ENCODE data around the gene ARHGAP15. TPM values are rescaled to one million over a fixed set of nuclear protein-coding genes. Genes with fewer than 3 reads are reported as not detected.

The ARHGAP15 gene
- total RNA-seq, 2 donors from 2014 or later = 91.4 to 103 TPM

DNA sequence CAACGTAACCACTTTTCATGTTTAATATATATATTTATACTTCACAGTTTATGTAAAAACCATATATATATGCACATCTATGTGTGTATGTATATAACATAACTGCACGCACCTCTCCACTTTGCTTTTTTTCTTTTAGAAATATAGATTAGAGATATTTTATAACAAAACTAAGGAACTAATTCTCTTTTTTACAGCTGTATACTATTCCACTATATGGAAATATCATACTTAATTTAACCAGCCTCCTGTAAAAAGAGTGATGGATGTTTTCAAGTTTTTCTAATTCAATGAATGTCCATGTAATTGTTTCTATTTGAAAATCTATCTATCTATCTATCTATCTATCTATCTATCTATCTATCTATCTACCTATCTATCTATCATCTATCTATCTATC is 4.6 kb downstream of the ARHGAP15 start:
- no peak for ATAC-seq
- H3K27ac Mint-ChIP-seq = no peak overlapping the region

GRCh38 chr2:143138292-143138691 is 9.1 kb downstream of the ARHGAP15 start:
- Mint-ChIP-seq H3K27ac (no peak overlapping the region), H3K9me3 (peaks cover 0 to 4% of the 10 kb centered on the region in 2 donors), H3K36me3 (peaks cover under 1 to 21% of the 10 kb centered on the region in 2 donors)
- ATAC-seq (no peak), DNase-seq (ENCODE audit: low spot score in 2 of 2) (no peak)

More for the DNA sequence above, 4.6 kb downstream of the ARHGAP15 start:
- peaks cover 5 to 34% of the 10 kb centered on the region in 2 donors for H3K36me3 Mint-ChIP-seq
- peaks cover 0 to 4% of the 10 kb centered on the region in 2 donors for H3K9me3 Mint-ChIP-seq
- no peak for DNase-seq (ENCODE audit: low spot score in 2 of 2)

- Mint-ChIP-seq H3K9me3 (no peaks in the 10 kb centered on the region), H3K27ac (peak overlapping the region; percentile 31 to 95), H3K36me3 (peaks cover 0 to 9% of the 10 kb centered on the region in 2 donors)
- DNase-seq (ENCODE audit: low spot score in 2 of 2) = no peak
- ATAC-seq = peak in 1 of 2 donors; percentile 55
Observed at GRCh38 chr2:143139835-143140393, 10.7 kb downstream of the ARHGAP15 start.

DNA sequence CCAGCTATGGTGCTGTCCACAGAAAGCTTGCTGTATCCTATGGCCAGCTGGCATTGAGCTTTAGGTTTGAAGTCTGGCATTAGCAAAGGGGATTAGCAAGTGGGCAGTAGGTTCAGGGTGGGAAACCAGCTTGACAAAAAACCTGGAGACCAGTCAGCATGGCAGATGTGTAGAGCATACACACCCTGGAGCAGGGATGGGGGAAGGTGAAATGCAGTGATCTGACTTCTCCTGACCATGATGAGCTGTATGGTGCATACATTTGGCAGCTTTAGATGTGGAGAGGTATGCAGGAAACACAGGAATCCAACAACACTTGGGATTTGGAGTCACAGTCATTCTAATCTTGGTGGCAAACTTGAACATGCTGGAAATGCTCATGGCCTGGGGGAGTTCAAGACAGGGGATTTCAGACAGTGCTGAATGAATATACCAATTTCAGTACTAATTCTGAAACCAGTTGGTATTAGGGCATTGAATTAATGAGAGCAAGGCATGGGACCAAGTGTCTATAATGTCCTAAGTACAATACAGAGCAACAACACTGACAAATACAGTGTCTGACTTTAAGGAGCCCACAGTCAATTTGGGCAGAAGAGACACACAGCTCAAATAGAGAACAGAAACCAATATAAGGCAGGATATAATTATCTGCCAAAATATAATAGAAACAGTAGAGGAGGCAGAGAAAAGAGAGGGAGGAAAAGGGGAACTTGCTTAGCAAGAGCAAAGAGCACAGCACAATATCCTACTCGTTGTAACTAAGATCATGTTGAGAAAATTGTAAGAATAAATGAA is 11.8 kb downstream of the ARHGAP15 start:
- Mint-ChIP-seq H3K36me3 (peaks cover 0 to 7% of the 10 kb centered on the region in 2 donors), H3K9me3 (no peaks in the 10 kb centered on the region), H3K27ac (peak overlapping the region; percentile 31 to 95)
- ATAC-seq (peak; percentile 58 to 69), DNase-seq (ENCODE audit: low spot score in 2 of 2) (no peak)

GRCh38 chr2:143142598-143142997 is 13.4 kb downstream of the ARHGAP15 start:
- ATAC-seq = no peak
- no peak for DNase-seq (ENCODE audit: low spot score in 2 of 2)
- Mint-ChIP-seq H3K27ac (no peak overlapping the region), H3K9me3 (no peaks in the 10 kb centered on the region), H3K36me3 (peaks cover 0 to 7% of the 10 kb centered on the region in 2 donors)

DNA sequence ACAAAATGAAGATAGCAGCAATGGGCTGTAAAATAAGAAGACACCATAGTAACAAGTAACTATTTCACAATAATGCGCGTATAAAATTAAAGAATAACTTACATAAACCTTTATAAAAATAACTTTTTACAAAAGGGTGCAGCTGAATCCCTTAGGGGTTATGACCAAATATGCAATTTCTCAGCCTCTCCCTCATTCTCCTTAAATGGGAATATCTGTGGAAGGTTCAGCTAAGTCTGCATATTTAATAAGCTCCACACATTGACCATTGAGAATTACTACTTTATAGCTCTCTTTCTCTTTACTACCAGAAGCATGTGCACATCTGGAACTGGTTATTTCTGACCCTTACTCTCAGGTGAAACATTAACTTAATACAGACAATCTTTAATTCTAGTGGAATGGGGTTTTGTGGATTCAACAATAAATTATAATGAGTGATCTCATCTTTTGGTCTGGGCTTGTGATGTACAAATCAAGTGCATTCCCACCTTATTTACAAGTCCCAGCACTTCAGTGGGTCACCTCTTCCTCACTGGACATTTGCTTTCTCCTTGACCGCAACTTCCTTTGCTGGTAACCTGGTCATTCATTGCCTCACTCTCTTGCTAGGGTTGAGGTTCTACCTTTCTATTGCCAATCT is 15.7 kb downstream of the ARHGAP15 start:
- peak overlapping the region in 1 of 2 donors; percentile 17 for H3K27ac Mint-ChIP-seq
- H3K9me3 Mint-ChIP-seq = no peaks in the 10 kb centered on the region
- no peak for ATAC-seq
- no peaks in the 10 kb centered on the region for H3K36me3 Mint-ChIP-seq
- no peak for DNase-seq (ENCODE audit: low spot score in 2 of 2)

- no peak for DNase-seq (ENCODE audit: low spot score in 2 of 2)
- Mint-ChIP-seq H3K9me3 (no peaks in the 10 kb centered on the region), H3K36me3 (no peaks in the 10 kb centered on the region), H3K27ac (no peak overlapping the region)
- no peak for ATAC-seq
Observed at GRCh38 chr2:143146366-143146765, 17.1 kb downstream of the ARHGAP15 start.

DNA sequence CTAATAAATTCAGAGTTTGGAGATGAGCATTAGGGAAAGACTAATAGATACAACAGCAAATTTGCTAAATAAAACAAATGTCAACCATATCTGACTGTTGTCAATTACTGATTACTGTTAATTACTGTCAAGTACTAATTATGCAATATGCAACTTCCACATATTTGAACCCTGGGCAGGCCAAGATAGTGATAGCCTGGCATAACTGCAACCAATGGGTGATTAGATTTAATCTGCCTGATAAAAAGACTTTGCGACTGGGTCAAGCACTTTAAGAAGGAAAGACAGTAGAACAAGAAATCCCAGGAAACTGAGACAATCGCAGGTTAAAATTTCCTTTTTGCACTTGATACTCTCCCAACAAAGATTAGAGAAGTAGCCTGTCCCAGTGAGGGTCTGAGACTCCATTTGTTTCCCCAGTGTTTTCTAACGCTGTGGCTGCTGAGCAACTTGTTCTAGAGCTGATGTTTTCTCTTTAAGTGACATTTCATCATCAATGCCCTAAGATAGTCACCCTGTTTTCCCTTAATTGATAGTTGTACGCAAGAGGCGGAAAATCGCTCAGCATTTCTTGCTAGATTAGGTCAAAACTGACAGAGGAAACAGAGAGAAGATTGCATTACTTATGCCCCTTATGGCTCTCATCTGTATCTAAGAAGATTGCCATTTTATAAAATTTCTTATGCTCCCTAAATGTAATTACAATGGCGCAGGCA is 17.8 kb downstream of the ARHGAP15 start:
- H3K27ac Mint-ChIP-seq = no peak overlapping the region
- no peak for ATAC-seq

GRCh38 chr2:143148011-143148410 is 18.8 kb downstream of the ARHGAP15 start:
- Mint-ChIP-seq H3K9me3 (no peaks in the 10 kb centered on the region), H3K36me3 (no peaks in the 10 kb centered on the region), H3K27ac (peak overlapping the region; percentile 9 to 60)
- DNase-seq (ENCODE audit: low spot score in 2 of 2) = no peak
- ATAC-seq = no peak

More for the DNA sequence above, 17.8 kb downstream of the ARHGAP15 start:
- DNase-seq (ENCODE audit: low spot score in 2 of 2) = no peak
- Mint-ChIP-seq H3K36me3 (no peaks in the 10 kb centered on the region), H3K9me3 (no peaks in the 10 kb centered on the region)

DNA sequence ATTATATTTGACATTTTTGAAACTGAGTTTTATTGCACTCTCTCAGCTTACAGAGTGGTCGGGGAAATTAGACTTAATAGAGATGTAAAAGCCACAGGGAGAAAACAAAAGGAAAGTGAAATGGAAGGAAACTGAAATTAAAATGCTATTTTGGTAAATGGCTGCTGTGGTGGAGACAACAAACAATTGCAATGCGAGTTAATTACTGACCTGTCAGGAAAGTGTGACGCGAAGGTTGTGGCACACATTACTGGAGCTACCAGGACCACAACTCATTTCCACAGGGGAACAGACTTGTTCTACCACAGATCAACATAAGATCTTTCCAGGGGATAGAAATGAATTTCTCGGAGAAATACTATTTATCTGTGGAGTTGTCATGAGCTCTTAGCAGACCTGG is 19.5 kb downstream of the ARHGAP15 start:
- no peak for DNase-seq (ENCODE audit: low spot score in 2 of 2)
- ATAC-seq = peak in 1 of 2 donors; percentile 4

GRCh38 chr2:143150287-143150686 is 21.1 kb downstream of the ARHGAP15 start:
- Mint-ChIP-seq H3K27ac (peak overlapping the region; percentile 75 to 91), H3K9me3 (no peaks in the 10 kb centered on the region), H3K36me3 (peaks cover 0 to 12% of the 10 kb centered on the region in 2 donors)
- DNase-seq (ENCODE audit: low spot score in 2 of 2) = no peak
- peak; percentile 25 to 38 for ATAC-seq

More for the DNA sequence above, 19.5 kb downstream of the ARHGAP15 start:
- Mint-ChIP-seq H3K9me3 (no peaks in the 10 kb centered on the region), H3K36me3 (peaks cover 0 to under 1% of the 10 kb centered on the region in 2 donors), H3K27ac (peak overlapping the region; percentile 60 to 65)

GRCh38 chr2:143151111-143151752 is 22.0 kb downstream of the ARHGAP15 start:
- Mint-ChIP-seq H3K36me3 (peaks cover 9 to 21% of the 10 kb centered on the region in 2 donors), H3K9me3 (no peaks in the 10 kb centered on the region), H3K27ac (peak overlapping the region; percentile 58 to 71)
- DNase-seq (ENCODE audit: low spot score in 2 of 2) = no peak
- ATAC-seq = peak; percentile 68 to 74

DNA sequence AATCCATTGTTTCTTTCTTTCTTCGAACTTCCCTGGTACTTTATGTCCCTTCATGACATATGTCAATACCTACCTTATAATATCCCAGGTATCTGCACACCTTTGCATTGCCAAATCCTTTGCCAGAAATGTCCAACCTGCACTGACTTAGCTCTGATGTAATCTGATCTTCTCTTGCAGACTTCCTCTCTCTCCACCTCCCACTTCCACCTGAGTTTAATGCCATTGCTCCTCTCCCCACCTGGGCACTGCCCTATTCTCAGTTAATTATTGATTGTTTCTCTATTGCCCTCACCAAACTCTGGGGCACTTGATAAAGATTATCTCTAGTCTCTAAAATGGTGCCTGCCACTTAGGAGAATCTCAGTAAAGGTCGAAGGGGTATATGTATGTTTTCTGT is 23.0 kb downstream of the ARHGAP15 start:
- DNase-seq (ENCODE audit: low spot score in 2 of 2) (no peak), ATAC-seq (no peak)
- H3K9me3 Mint-ChIP-seq = no peaks in the 10 kb centered on the region
- H3K27ac Mint-ChIP-seq = peak overlapping the region; percentile 71 to 80
- H3K36me3 Mint-ChIP-seq = peaks cover 10 to 21% of the 10 kb centered on the region in 2 donors

GRCh38 chr2:143152637-143153036 is 23.4 kb downstream of the ARHGAP15 start:
- H3K36me3 Mint-ChIP-seq = peaks cover 10 to 21% of the 10 kb centered on the region in 2 donors
- DNase-seq (ENCODE audit: low spot score in 2 of 2) = no peak
- H3K9me3 Mint-ChIP-seq = no peaks in the 10 kb centered on the region
- ATAC-seq = peak in 1 of 2 donors; percentile 16
- H3K27ac Mint-ChIP-seq = peak overlapping the region; percentile 71 to 80

- Mint-ChIP-seq H3K36me3 (peaks cover 10 to 21% of the 10 kb centered on the region in 2 donors), H3K9me3 (no peaks in the 10 kb centered on the region), H3K27ac (peak overlapping the region in 1 of 2 donors; percentile 31)
- no peak for ATAC-seq
- DNase-seq (ENCODE audit: low spot score in 2 of 2) = no peak
Observed at GRCh38 chr2:143155661-143156060, 26.4 kb downstream of the ARHGAP15 start.

DNA sequence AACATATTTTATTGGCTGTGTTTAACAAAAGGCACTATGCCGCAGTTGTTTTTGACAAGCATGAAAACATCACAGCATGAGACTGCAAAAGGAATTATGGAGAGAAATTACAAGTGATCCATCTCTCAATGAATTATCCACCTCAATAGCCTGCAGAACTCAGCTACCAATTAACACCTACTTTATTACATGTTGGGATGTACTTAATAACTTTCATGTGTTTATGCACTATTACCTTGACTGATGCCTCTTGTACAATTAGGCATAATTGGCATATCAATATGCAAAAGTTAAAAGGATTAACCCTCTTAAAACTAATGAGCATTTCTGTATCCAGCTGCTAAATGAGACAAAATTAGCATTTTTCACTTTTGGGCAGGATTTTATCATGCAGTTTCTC is 27.8 kb downstream of the ARHGAP15 start:
- Mint-ChIP-seq H3K27ac (no peak overlapping the region), H3K36me3 (peaks cover 10 to 21% of the 10 kb centered on the region in 2 donors), H3K9me3 (no peaks in the 10 kb centered on the region)
- DNase-seq (ENCODE audit: low spot score in 2 of 2) (no peak), ATAC-seq (no peak)

Measured in activated naive CD4-positive, alpha-beta T cell treated with anti-CD3 and anti-CD28 coated beads, Interleukin-2, amount 50 U/mL, for 72 hours (primary cell).